ENCODE results near the gene GNG12. TPM values are rescaled to one million over a fixed set of nuclear protein-coding genes. Genes with fewer than 3 reads are reported as not detected.

GNG12 gene
- total RNA-seq, 1 experiment from 2014 or later = 360 TPM

- DNase-seq (ENCODE audit: low read depth, low spot score) = peak; percentile 94
- in situ Hi-C loops (cut with HindIII; ENCODE audit: low pct_unique_long_range_greater_than_20kb, low sequenced_read_pairs) = no loop called here
Measured at GRCh38 chr1:67847466-67847865, 14.2 kb upstream of the GNG12 start.

DNA sequence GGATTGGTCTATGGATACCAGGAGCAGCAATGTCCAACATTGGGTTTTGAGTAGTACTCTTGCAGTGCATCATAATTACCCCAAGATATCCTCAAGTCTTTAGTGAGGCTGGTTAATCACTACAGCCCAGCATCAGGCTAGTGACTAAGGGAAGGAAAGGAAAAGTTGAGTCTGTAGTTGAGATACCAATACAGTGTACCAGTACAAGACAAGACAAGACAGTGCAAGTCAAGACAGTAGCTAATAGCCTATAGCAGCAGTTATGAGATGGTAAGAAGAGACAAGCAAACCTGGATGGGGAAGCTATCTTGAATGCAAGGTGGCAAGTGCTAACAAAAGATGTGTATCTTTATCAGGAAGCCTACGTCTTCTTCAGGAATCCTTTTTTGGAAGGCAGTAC, 13.3 kb upstream of the GNG12 start:
- in situ Hi-C loops (cut with HindIII; ENCODE audit: low pct_unique_long_range_greater_than_20kb, low sequenced_read_pairs) = no loop called here
- no peak for DNase-seq (ENCODE audit: low read depth, low spot score)

DNA sequence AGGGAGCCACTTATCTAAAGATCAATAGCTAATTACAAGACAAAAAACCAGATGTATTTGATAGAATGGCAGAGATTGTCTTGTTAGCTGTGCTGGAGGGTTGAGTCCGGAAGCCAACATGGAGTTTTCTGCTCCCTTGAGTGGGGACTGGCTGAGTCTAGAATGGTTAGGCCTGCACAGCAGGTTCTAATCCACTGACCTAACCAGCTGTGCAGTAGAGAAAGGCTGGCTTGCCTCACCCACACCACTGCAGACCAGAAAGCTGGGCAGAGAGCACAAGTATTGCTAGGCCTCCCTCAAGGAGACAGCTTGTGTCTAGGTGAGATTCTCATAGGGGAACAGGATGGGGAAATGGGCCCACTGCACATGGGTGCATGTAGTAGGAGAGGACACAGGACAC, 11.7 kb upstream of the GNG12 start:
- no peak for DNase-seq (ENCODE audit: low read depth, low spot score)
- in situ Hi-C loops (cut with HindIII; ENCODE audit: low pct_unique_long_range_greater_than_20kb, low sequenced_read_pairs) = no loop called here

DNA sequence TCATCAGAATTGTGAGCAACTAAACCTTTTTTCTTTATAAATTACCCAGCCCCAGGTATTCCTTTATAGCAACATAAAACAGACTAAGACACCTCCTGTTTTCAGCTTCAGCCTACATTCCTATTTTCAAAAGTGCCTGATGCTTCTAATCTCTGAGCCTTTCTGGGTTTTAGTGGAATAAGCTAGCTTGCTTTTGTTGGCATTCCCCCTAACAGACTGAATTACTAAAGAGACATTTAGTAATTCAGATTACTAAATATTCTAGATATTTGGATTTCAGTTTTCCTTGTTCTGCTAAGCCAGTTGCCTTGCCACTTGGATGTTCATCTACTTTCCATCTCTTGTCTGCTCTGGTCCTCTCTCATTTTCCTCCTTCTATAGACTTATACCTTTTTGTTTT, 10.5 kb upstream of the GNG12 start:
- in situ Hi-C loops (cut with HindIII; ENCODE audit: low pct_unique_long_range_greater_than_20kb, low sequenced_read_pairs) = no loop called here
- DNase-seq (ENCODE audit: low read depth, low spot score) = no peak

DNA sequence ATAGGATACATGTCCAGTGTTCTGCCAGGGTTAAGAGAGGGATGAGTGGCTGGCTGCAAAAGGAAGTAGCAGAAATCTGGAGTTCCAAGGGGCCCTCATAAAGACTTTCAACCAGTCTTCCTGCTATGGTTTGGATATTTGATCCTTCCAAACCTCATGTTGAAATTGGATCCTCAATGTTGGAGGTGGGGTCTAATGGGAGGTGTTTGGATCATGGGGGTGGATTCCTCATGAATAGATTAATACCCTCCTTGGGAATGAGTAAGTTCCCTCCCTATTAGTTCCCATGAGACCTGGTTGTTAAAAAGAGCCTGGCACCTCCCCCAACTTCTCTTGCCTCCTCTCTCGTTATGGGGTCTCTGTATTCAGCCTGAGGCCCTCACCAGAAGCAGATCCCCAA, 10.1 kb upstream of the GNG12 start:
- in situ Hi-C loops (cut with HindIII; ENCODE audit: low pct_unique_long_range_greater_than_20kb, low sequenced_read_pairs) = no loop called here
- DNase-seq (ENCODE audit: low read depth, low spot score) = no peak

DNA sequence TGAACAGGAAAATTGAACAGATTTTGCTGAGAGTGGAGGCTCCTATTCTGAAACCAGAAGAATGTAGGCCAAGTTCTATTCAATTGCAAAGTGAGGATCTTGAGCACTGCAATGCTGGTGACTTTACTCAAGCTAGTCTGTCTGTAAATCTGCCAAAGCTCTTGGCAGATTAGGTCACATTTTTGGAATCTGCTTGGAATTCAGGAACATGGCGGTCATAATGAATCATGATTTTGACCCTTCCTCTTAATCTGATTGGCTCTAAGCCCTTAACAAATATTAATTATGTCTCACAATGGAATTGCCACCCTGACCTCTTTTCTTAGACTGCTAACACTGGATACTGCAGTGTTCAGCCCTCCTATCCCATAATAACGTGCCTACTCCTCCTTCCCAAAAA, 7.2 kb upstream of the GNG12 start:
- in situ Hi-C loops (cut with HindIII; ENCODE audit: low pct_unique_long_range_greater_than_20kb, low sequenced_read_pairs) = no loop called here

DNA sequence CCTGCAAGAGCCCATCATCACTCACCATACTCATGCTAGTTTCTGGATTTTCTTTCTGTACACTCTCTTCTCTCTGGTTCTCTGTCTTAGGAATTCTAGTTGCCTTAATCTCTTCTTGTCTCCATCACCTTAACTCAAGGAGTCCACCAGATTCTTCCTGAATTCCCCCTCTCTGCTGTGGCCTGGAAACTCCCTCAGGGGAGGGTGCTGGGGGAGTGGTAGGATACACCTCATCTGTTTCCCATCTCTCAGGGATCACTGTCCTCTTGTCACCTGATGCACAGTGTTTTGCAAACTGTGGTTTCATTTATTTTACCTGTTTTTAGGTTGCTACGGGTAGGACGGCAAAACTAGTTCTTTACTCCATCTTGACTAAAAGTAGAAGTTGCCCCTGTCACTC, 6.6 kb upstream of the GNG12 start:
- no peak for DNase-seq (ENCODE audit: low read depth, low spot score)
- in situ Hi-C loops (cut with HindIII; ENCODE audit: low pct_unique_long_range_greater_than_20kb, low sequenced_read_pairs) = no loop called here

More for the DNA sequence above, 7.2 kb upstream of the GNG12 start:
- no peak for DNase-seq (ENCODE audit: low read depth, low spot score)

DNA sequence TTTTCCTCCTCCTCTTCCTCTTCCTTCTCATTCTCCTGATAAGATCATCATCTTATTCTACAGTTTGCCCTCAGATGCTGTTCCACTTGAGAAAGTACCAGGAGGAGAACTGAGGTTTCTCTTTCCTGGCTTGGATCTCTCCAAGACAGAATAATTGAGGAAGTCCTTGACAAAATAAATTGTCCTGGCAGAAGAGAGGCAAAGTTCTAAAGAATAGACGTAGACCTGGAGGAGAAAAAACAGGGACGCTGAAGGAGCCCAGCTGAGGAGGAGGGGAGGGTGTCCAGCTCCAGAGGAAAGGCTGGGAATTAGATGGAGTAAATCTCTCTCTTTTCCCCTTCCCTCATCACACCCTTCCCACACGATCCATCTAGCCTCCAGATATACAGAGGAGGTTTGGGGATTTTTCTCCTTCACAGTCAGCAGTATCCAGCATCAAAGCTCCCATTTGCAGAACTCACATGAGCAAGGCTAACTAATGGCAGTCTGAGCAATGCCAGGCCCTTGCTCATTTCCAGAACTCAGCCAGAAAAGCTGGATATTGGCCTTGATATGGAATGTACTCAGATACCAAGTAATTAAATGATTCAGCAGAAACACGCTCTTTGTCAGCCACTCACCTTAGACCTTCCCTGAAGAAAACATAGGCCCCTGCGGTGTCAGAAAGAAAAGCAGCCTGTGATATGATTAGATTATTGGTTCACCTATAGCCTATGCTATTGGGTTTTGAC, 5.1 kb upstream of the GNG12 start:
- in situ Hi-C loops (cut with HindIII; ENCODE audit: low pct_unique_long_range_greater_than_20kb, low sequenced_read_pairs) = no loop called here

GRCh38 chr1:67836769-67837168, 3.5 kb upstream of the GNG12 start:
- DNase-seq (ENCODE audit: low read depth, low spot score) = no peak
- in situ Hi-C loops (cut with HindIII; ENCODE audit: low pct_unique_long_range_greater_than_20kb, low sequenced_read_pairs) = no loop called here

More for the DNA sequence above, 5.1 kb upstream of the GNG12 start:
- DNase-seq (ENCODE audit: low read depth, low spot score) = no peak

- no peak for DNase-seq (ENCODE audit: low read depth, low spot score)
- in situ Hi-C loops (cut with HindIII; ENCODE audit: low pct_unique_long_range_greater_than_20kb, low sequenced_read_pairs) = no loop called here
Measured at GRCh38 chr1:67835663-67836452, 2.6 kb upstream of the GNG12 start.

DNA sequence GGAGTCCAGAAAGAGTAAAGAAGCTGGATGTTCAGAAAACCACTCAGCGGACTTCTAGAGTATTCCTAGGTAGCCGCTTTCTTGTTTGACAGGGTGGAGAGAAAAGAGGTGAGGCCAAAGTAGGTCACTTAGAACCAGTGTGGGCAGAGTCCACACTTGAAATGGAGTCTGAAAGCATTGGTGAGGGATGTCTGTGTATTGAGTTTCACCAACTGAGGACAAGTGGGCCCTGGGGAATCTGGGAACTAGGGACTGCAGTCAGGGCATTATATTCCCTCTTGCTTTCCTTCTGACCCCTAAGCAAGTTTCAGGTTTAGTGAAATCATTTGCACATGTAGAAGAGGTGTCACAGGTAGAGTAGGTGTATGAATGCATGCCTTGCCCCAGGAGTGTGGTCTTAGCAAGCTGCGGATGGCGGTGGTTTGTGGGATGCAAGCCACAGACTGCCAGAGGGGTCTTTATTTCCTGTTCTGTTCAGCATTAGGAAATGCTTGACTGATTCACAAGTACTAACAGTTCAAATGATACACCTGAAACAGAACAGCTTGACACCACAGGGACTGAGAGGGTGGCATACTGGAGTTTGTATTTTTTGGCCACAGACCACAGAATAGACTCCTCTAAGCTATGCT, 1.1 kb upstream of the GNG12 start:
- in situ Hi-C loops (cut with HindIII; ENCODE audit: low pct_unique_long_range_greater_than_20kb, low sequenced_read_pairs) = no loop called here
- DNase-seq (ENCODE audit: low read depth, low spot score) = no peak

DNA sequence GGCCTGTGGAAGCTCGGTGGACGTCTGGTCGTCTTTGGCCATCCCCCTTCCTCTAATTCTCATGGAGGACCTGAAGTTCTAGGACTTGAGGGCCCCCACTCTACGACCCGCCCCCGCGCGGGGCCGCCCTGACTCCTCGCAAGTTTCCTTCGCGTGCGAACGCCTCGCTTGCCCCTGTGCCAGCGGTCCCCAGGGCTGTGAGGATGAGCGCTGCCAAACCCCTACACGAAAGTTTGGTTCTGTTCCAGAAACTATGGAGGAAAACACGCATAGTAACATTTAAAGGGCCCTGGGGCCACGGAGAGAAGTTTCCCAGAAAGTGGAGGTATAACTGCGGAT, 304 bp upstream of the GNG12 start:
- in situ Hi-C loops (cut with HindIII; ENCODE audit: low pct_unique_long_range_greater_than_20kb, low sequenced_read_pairs) = no loop called here
- no peak for DNase-seq (ENCODE audit: low read depth, low spot score)

GRCh38 chr1:67831850-67832513, 1.3 kb downstream of the GNG12 start:
- in situ Hi-C loops (cut with HindIII; ENCODE audit: low pct_unique_long_range_greater_than_20kb, low sequenced_read_pairs) = no loop called here
- DNase-seq (ENCODE audit: low read depth, low spot score) = peak; percentile 99

DNA sequence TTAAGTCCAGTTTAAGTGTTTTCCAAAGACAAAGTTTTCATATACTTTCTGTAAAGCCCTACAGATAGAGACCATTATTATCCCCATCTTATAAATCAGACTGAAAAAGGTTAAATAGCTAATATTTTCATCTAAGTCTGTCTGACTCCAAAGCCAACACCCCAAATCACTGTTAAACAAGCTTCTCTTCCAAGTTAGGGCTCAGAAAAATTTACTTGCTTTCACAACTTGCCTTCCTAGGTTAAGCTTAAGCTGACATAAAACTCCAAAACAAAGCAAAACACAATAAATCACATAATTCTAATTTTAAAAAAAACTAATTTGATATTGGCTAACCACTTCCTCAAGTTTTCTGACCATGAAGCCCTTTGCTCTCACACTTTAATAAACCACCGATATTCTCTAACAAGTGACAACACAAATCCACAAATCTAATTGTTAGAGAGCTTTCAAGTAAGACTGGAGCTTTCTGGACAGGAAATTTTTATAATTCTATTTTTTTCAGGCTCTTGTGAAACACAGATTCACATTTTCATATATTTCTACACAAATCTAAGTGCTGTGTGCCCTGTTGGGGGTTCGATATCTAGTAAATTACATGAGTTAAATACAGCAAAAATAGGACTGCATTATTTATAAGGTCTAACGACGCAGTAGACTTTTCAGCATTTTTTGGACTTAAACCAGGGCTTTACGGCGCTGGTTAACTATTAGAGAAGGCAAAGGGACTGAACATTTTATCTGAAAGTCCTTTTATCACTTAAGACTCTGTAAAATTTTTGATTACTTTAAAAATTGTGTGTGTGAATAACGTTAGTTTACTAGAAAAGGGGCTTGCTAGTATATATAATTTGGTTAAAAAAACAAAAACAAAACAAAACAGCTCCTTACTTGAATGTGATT, 2.1 kb downstream of the GNG12 start:
- DNase-seq (ENCODE audit: low read depth, low spot score) = no peak
- in situ Hi-C loops (cut with HindIII; ENCODE audit: low pct_unique_long_range_greater_than_20kb, low sequenced_read_pairs) = no loop called here

GRCh38 chr1:67830226-67830625, 3.0 kb downstream of the GNG12 start:
- no peak for DNase-seq (ENCODE audit: low read depth, low spot score)
- in situ Hi-C loops (cut with HindIII; ENCODE audit: low pct_unique_long_range_greater_than_20kb, low sequenced_read_pairs) = no loop called here

DNA sequence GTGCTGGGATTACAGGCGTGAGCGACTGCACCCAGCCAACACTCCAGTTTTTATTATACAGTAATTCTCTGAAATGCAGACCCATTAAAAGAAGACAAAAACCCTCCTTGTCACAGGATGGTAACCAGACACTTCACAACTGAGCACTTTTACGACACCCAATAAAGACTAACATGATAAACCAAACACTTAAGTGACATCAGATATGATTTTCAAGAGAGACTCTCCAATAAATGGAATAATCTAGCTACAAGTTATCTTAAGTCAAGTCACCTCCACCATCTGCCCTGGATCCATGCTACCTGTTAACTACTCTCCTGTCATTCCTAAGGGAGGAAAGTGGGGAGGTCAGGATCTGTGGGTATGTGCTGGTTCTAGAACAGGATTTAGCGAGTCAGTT, 5.6 kb downstream of the GNG12 start:
- in situ Hi-C loops (cut with HindIII; ENCODE audit: low pct_unique_long_range_greater_than_20kb, low sequenced_read_pairs) = no loop called here
- no peak for DNase-seq (ENCODE audit: low read depth, low spot score)

- in situ Hi-C loops (cut with HindIII; ENCODE audit: low pct_unique_long_range_greater_than_20kb, low sequenced_read_pairs) = no loop called here
- no peak for DNase-seq (ENCODE audit: low read depth, low spot score)
Measured at GRCh38 chr1:67825591-67825990, 7.7 kb downstream of the GNG12 start.

All from SK-MEL-5 (cell line).